Keratinocyte (primary cell): Measurements from ENCODE around the gene PPP1R26. TPM values are rescaled to one million over a fixed set of nuclear protein-coding genes. Genes with fewer than 3 reads are reported as not detected.

Experiments
- DNase-seq: peaks from one replicate; pipeline ENCODE4 v3.0.0-alpha.2; 2011; ENCODE audit warnings: low read depth, missing footprints, low spot score
- FAIRE-seq: peaks from 2 replicates; lab custom pipeline; 2011; peaks lifted over from hg19 to GRCh38; lab: Jason Lieb, UNC
- H2AFZ ChIP-seq: 2 replicates; pipeline ENCODE4 v1.6.0; 2012; ENCODE audit warnings: low read length, control low read depth, inconsistent platforms; ENCODE audit not compliant: control insufficient read depth
- H3K27ac ChIP-seq: 2 replicates; pipeline ENCODE4 v1.5.1; 2011; ENCODE audit warnings: low read length; ENCODE audit not compliant: control insufficient read depth, insufficient read depth
- H3K27me3 ChIP-seq: 3 replicates; pipeline ENCODE4 v1.6.0; 2011; ENCODE audit warnings: low read length; ENCODE audit not compliant: control insufficient read depth, insufficient read depth; ENCODE audit errors: extremely low read depth
- H3K36me3 ChIP-seq, 2 experiments: 2 replicates in 1 of 2; 3 replicates in 1 of 2; pipeline ENCODE4 v1.5.1; 2011; ENCODE audit warnings: low read length in 2 of 2, mild to moderate bottlenecking in 1 of 2; ENCODE audit not compliant: control insufficient read depth in 2 of 2, insufficient read depth in 2 of 2; ENCODE audit errors: extremely low read depth in 1 of 2
- H3K4me1 ChIP-seq: 3 replicates; pipeline ENCODE4 v1.5.1; 2011; ENCODE audit warnings: low read length; ENCODE audit not compliant: control insufficient read depth, insufficient read depth; ENCODE audit errors: extremely low read depth
- H3K4me2 ChIP-seq: 3 replicates; pipeline ENCODE4 v1.6.0; 2011; ENCODE audit warnings: low read depth, low read length; ENCODE audit not compliant: control insufficient read depth, insufficient read depth; ENCODE audit errors: extremely low read depth
- H3K4me3 ChIP-seq, 3 experiments: fragments of 200-600 bp in 1 of 3; sonication (generic) in 1 of 3; 2 replicates in 2 of 3; 3 replicates in 1 of 3; pipeline ENCODE4 v1.5.1; 2011 to 2016; ENCODE audit warnings: low read length in 3 of 3, mild to moderate bottlenecking in 3 of 3, control low read depth in 2 of 3, inconsistent platforms in 1 of 3, low read depth in 1 of 3, mixed read lengths in 1 of 3, mixed run types in 1 of 3, moderate library complexity in 1 of 3; ENCODE audit not compliant: control insufficient read depth in 2 of 3, insufficient read depth in 2 of 3; ENCODE audit errors: extremely low read depth in 1 of 3
- H3K79me2 ChIP-seq: 2 replicates; pipeline ENCODE4 v1.6.0; 2012; ENCODE audit warnings: low read length; ENCODE audit not compliant: control insufficient read depth, insufficient read depth
- H3K9ac ChIP-seq: 3 replicates; pipeline ENCODE4 v1.6.0; 2011; ENCODE audit warnings: low read length; ENCODE audit not compliant: control insufficient read depth, insufficient read depth; ENCODE audit errors: extremely low read depth
- H3K9me1 ChIP-seq: 3 replicates; pipeline ENCODE4 v1.6.0; 2011; ENCODE audit warnings: low read length; ENCODE audit not compliant: control insufficient read depth, insufficient read depth; ENCODE audit errors: extremely low read depth
- H3K9me3 ChIP-seq: 2 replicates; pipeline ENCODE4 v1.5.1; 2012; ENCODE audit warnings: low read depth, low read length; ENCODE audit not compliant: control insufficient read depth
- H4K20me1 ChIP-seq: 3 replicates; pipeline ENCODE4 v1.6.0; 2011; ENCODE audit warnings: low read length; ENCODE audit not compliant: control insufficient read depth, insufficient read depth; ENCODE audit errors: extremely low read depth
- EZH2 ChIP-seq: IDR thresholded peaks from one replicate; pipeline ENCODE4 v1.6.1; 2012; ENCODE audit warnings: inconsistent platforms, mild to moderate bottlenecking, low read length, moderate library complexity
- dilution Hi-C: fragments of 300-500 bp; cut with MboI; formaldehyde crosslinking; loops from one replicate; pipeline ENCODE4 v1.7.0; 2020; ENCODE audit warnings: low sequenced_read_pairs; ENCODE audit not compliant: extremely low pct_ligation_motif_present
- polyA plus RNA-seq, 5 experiments: library from polyadenylated mRNA; depleted of rRNA in 3 of 5; stranded (reverse) in 3 of 5; stranded (forward) in 1 of 5; unstranded in 1 of 5; fragments of >200 nt; gene quantifications; 1 replicate in 1 of 5; 2 replicates in 3 of 5; 3 replicates in 1 of 5; pipeline versions ENCODE4 v1.2.1 to v1.2.3, GENCODE V29; 2011 to 2012; ENCODE audit warnings: missing spikeins in 2 of 5, low read depth in 1 of 5, low replicate concordance in 1 of 5
- TF ChIP-seq, protein P1 (sequence below), 3 experiments: IDR thresholded peaks in 1 of 3; conservative IDR thresholded peaks in 1 of 3; optimal IDR thresholded peaks in 1 of 3; 2 replicates in 2 of 3; 3 replicates in 1 of 3; pipeline versions ENCODE3 to v1.5.1; 2011; ENCODE audit warnings: low read length in 3 of 3, mild to moderate bottlenecking in 3 of 3, moderate library complexity in 2 of 3, control low read depth in 1 of 3, inconsistent platforms in 1 of 3; ENCODE audit not compliant: insufficient read depth in 2 of 3; ENCODE audit errors: extremely low read depth in 1 of 3

PPP1R26 gene
- polyA plus RNA-seq, 1 donor (not counting 4 experiments of a cell fraction or from before 2014, with no cell fraction given): 4.3 TPM

DNA sequence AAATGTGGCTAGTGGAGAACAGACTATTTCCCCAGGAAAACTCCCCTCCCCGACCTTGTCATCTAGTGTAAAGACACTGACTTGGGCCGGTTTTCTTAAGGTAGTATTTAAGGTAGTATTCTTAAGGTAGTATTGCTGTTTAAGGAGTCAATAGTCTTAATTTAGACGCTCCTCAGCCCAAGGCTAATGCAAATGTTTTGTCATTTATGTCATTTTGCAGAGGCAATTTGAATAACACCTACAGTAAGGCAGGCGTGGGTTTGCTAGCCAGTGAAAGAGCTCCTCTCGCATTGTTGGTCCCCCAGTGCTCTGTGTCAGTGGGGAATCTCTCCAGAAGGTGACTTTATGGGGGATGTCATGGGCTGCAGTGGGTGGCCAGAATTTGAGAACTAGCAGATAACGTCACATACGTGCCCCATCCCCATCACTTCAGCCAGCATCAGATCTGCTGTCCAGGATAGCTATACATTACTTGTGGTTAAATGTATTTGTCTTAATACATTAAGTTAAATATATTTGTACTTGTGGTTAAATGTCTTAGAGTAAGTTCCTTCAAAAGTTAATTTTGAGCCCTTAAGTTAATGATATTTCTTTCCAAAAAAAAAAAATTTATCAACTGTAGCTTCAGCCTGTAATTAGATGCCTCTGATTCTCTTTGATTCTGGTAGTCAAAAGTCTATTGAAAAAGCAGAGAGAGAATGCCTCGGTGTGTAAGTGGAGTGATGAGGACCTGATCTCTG lies 2.6 kb downstream of the PPP1R26 start:
- H3K27me3 ChIP-seq: no peaks in the 10 kb centered on the region
- DNase-seq: no peak
- no peak overlapping the region for H3K9ac ChIP-seq
- TF ChIP-seq, protein P1, sequence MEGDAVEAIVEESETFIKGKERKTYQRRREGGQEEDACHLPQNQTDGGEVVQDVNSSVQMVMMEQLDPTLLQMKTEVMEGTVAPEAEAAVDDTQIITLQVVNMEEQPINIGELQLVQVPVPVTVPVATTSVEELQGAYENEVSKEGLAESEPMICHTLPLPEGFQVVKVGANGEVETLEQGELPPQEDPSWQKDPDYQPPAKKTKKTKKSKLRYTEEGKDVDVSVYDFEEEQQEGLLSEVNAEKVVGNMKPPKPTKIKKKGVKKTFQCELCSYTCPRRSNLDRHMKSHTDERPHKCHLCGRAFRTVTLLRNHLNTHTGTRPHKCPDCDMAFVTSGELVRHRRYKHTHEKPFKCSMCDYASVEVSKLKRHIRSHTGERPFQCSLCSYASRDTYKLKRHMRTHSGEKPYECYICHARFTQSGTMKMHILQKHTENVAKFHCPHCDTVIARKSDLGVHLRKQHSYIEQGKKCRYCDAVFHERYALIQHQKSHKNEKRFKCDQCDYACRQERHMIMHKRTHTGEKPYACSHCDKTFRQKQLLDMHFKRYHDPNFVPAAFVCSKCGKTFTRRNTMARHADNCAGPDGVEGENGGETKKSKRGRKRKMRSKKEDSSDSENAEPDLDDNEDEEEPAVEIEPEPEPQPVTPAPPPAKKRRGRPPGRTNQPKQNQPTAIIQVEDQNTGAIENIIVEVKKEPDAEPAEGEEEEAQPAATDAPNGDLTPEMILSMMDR (optimal IDR thresholded peaks at IDR 0.05 in 1 of 3, IDR thresholded peaks at IDR 0.05 in 1 of 3, conservative IDR thresholded peaks at IDR 0.05 in 1 of 3; ENCODE audit: extremely low read depth in 1 of 3, insufficient read depth in 2 of 3, low read length in 3 of 3): no peak
- TF ChIP-seq EZH2: no peak
- peaks cover 3 to 11% of the 10 kb centered on the region in 2 experiments for H3K36me3 ChIP-seq
- peaks cover 7% of the 10 kb centered on the region for H3K4me1 ChIP-seq
- no peaks in the 10 kb centered on the region for H4K20me1 ChIP-seq
- dilution Hi-C loops: no loop called here
- H3K79me2 ChIP-seq: peaks cover 4% of the 10 kb centered on the region
- FAIRE-seq: no peak
- H3K4me2 ChIP-seq: no peak overlapping the region
- no peak overlapping the region for H3K4me3 ChIP-seq
- H3K27ac ChIP-seq: no peak overlapping the region
- no peaks in the 10 kb centered on the region for H3K9me3 ChIP-seq
- no peak overlapping the region for H2AFZ ChIP-seq
- H3K9me1 ChIP-seq: no peaks in the 10 kb centered on the region

DNA sequence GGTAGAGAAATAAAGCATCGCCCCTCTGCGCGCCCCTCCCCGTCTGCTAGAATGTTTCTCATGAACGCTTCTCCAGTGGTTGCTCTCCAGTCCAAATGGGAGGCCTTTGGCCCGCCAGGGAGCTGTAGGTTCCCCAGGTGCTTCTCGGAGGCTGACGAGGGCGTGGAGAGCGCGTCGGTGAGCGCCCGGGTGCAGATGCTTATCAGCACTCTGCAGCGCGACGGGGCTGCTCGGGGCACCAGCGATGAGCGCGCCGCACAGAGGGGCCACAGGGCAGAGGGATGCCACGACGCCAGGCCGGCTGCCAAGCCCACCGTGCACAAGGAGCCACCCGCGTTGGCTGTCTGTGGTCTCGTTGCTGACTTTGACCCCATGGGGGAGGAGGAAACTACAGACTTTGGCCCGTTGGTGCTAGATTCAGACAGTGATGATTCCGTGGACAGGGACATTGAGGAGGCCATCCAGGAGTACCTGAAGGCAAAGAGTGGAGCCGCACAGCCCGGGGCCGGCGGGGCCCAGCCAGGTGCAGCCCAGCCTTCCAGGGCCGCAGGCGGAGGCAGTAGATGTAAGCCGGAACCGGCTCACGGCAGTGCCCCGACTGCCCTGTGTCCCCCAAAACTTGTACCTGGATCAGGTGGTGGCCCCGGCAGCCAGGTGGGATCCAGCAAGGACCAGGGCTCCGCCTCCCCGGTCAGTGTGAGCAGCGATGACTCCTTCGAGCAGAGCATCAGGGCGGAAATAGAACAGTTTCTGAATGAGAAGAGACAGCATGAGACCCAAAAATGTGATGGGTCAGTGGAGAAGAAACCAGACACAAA lies 5.1 kb downstream of the PPP1R26 start:
- no peak overlapping the region for H2AFZ ChIP-seq
- no peaks in the 10 kb centered on the region for H3K9me3 ChIP-seq
- no peaks in the 10 kb centered on the region for H3K9me1 ChIP-seq
- no peaks in the 10 kb centered on the region for H4K20me1 ChIP-seq
- dilution Hi-C loops: no loop called here
- no peak overlapping the region for H3K4me2 ChIP-seq
- no peak for FAIRE-seq
- H3K4me3 ChIP-seq: no peak overlapping the region
- no peak overlapping the region for H3K9ac ChIP-seq
- H3K27ac ChIP-seq: no peak overlapping the region
- peaks cover 5 to 12% of the 10 kb centered on the region in 2 experiments for H3K36me3 ChIP-seq
- peaks cover 7% of the 10 kb centered on the region for H3K4me1 ChIP-seq
- no peaks in the 10 kb centered on the region for H3K27me3 ChIP-seq
- no peak for DNase-seq
- peaks cover 4% of the 10 kb centered on the region for H3K79me2 ChIP-seq
- TF ChIP-seq, protein P1 (optimal IDR thresholded peaks at IDR 0.05 in 1 of 3, IDR thresholded peaks at IDR 0.05 in 1 of 3, conservative IDR thresholded peaks at IDR 0.05 in 1 of 3; ENCODE audit: extremely low read depth in 1 of 3, insufficient read depth in 2 of 3, low read length in 3 of 3): no peak
- TF ChIP-seq EZH2: no peak
